T-helper 22 cell (primary cell): ENCODE data around the gene AIG1.
"Not testable (repeated sequence)": the region's sequence is repeated elsewhere in the genome, so short reads cannot be mapped to it uniquely, and the experiment has no call there.

Experiments
- DNase-seq: peaks from one replicate; pipeline ENCODE4 v3.0.0-alpha.2; 2020; ENCODE audit warnings: low read depth

The AIG1 gene

GRCh38 chr6:143165315-143165855 is 104.7 kb downstream of the AIG1 start:
- no peak for DNase-seq

GRCh38 chr6:143166247-143166695 is 105.6 kb downstream of the AIG1 start:
- no peak for DNase-seq

DNA sequence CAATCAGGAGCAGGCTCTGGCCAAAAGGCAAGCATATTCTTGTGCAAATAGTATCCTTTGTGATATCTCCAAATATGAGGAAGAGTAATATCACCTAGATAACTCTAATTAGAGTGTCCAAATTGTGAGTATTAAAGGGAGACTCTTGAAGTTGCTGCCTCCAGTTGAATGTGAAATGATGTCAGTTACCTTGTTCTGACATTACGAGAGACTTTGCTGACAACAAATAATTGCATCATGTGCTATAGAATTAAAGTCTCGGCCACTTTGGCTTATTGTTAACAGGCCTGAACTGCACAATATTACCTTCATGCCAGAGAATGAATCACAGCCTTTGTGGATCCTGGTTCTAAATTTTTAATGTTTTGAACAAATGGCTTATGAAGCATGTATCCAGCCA is 106.5 kb downstream of the AIG1 start:
- no peak for DNase-seq

- DNase-seq = not testable (repeated sequence)
These were observed 107.7 kb downstream of the AIG1 start for GRCh38 chr6:143168396-143168816.

DNA sequence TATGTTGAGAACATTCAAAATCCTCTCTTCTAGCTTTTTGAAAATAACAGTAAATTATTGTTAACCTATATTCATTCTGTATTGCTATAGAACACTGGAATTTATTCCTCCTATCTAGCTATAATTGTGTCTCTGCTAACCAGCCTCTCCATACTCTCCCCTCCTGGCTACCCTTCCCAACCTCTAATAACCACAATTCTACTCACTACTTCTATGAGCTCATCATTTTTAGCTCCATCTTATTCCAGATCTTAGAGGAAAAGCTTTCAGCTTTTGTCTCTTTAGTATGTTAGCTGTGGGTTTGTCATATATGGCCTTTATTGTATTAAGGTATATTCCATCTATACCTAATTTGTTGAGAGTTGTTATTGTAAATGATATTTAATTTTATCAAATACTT is 108.8 kb downstream of the AIG1 start:
- DNase-seq = no peak

GRCh38 chr6:143174516-143174915 is 113.8 kb downstream of the AIG1 start:
- no peak for DNase-seq

GRCh38 chr6:143174951-143175350 is 114.3 kb downstream of the AIG1 start:
- no peak for DNase-seq

DNA sequence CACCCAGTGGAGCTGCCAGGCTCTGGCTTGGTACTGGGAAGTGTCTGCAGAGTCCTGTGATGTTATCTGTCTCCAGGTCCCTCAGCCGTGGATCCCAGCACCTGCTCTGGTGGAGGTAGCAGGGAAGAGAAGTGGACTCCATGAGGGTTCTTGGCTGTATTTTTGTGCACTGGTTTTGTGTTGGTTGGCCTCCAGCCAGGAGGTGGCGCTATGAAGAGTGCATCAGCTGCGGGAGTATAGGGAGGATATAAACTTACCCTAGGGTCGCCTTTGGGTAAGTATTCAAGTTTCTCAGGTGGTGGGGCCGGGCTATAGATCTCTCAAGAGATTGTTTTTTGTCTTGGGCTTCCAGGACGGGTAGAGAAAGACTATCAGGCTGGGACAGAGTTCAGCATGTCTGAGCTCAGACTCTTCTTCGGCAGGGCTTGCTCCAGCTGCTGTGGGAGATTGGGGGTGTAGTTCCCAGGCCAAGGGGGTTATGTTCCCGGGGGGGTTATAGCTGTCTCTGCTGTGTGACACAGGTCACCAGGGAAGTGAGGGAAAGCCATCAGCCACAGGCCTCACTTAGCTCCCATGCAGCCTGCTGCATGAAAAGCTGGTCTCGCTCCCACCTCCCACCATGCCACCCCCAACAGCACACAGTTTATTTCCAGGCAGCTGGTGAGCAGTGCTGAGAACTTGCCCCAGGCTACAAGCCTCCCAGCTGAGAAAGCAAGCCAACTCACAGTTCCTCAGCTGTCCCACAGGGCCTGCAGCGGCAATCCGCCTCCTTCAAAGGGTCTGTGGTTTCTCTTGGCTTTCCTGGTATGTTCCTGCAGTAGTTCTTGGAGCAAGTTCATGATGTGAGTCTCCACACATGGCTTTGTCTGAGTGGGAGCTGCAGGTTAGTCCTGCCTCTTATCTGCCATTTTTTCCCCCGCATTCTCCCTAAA is 115.7 kb downstream of the AIG1 start:
- no peak for DNase-seq

DNA sequence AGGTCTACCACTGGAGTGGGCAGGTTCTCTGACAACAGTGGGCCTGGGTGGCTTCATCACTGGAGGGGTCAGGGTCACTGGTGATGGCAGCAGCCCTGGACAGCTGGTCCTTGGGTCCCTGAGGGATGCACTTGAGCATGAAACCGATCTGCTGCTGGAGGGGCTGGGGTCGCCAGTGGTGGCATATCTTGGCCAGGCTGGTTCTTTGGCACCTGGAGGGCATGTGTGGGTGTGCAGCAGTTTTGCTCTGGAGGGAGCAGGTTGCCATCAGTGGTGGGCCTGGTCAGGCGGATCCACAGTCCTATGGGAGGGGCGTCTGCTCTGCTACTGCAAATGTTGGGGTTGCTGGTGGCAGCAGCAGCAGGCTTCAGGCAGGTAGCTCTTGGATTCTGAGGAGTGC is 117.0 kb downstream of the AIG1 start:
- no peak for DNase-seq

GRCh38 chr6:143179096-143179495 is 118.4 kb downstream of the AIG1 start:
- DNase-seq = no peak

DNA sequence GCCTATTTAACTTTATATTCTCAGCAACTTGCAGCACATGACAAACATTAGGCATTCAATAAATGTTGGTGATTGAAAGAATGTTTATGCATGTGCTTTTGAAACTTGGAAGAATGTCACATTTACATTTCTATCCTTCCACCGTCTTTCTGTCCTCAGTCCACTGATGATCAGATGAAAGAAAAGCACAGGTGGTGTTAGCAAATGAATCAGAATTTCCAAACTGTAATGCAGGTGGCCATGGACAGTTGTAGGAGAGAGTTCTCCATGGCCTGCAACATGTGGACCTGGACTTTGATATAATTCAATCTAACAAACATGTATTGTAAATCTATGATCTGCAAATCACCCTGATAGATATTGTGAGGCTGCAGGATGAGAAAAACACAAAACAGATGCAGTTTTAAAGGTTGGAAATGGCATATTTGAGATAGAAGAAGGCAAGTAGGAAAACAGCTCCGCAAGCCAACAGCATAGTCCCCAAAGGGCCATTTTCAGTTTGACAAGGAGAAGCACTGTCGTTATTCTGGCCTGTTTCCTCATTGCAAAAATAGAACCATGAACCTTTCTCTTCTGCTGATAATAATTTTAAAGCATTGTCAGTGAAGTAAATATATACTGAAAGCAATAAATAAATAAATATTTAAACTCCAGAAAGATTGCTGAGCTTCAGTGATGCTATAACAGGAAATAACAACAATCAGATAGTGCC is 119.4 kb downstream of the AIG1 start:
- no peak for DNase-seq

DNA sequence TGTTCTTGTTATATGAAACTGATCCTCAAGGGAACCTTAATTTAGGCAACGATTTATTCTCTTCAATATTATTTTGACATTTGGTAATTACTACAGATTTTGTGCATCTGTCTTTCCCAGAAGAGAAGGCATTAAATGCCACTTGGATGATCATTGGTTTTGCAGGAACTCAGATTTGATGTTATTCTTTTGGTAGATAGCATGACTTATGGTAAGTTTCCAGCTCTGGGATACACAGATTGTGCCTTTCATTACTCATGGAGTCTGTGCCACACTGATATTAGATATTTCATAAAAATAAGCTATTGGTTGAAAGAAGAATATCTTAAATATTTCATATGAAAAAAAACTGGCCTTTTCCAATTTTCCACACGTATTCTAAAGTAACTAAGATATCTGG is 120.1 kb downstream of the AIG1 start:
- no peak for DNase-seq

DNA sequence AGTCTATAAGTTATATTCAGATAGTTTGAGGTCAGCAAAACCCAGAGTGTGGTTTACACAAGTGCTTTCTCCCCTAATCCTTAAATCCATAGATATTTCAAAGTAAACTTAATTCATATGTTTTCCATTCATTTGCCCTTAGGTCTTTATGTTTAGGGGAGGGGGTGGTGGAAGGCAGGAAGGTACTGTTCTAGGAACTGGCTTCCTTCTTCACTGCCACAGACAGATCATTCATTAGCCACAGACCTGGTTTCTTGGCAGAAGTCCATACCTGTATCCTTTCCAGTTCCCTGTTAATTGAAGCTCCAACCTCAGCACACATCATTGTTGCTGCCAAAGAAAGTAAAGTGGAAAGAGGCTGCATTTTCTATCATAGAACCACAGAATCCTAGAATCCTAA is 123.0 kb downstream of the AIG1 start:
- no peak for DNase-seq

GRCh38 chr6:143185288-143185687 is 124.6 kb downstream of the AIG1 start:
- no peak for DNase-seq

DNA sequence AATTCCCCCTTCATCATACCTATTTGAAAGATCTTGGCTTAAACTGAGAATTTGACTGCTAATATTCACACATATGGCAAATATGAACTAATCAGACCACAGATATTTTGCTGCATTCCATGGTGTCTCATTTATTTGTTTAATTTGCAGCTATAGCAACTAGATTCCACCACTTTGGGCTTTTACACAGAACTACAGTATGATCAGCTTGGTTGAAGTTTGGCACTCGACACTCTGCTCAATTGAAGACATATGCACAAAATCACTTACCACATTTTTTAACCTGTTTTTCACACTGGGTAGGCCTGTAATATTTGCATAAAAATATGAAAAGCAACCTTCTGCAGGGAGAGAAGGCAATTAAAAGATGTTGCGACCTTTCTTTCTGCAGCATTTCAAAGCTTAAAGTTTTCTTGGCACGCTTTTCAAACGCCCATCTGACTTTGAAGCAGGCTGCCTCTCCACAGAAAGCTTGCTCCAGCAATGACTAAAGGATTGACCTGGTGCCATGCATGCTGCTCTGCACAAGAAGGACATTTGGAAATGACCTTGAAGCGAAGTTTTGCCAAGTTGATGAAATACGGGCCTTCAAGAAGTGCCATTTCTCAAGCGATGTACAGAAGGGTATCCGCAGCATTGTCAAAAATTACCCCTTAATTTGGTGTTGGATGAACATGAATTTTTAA is 126.7 kb downstream of the AIG1 start:
- no peak for DNase-seq

- DNase-seq = no peak
These were observed 127.6 kb downstream of the AIG1 start for GRCh38 chr6:143188292-143188691.

- no peak for DNase-seq
These were observed 130.7 kb downstream of the AIG1 start for GRCh38 chr6:143191361-143191760.

- DNase-seq = no peak
These were observed 132.1 kb downstream of the AIG1 start for GRCh38 chr6:143192766-143193165.

- DNase-seq = no peak
These were observed 132.9 kb downstream of the AIG1 start for GRCh38 chr6:143193571-143194094.

GRCh38 chr6:143194095-143194589 is 133.5 kb downstream of the AIG1 start:
- no peak for DNase-seq

DNA sequence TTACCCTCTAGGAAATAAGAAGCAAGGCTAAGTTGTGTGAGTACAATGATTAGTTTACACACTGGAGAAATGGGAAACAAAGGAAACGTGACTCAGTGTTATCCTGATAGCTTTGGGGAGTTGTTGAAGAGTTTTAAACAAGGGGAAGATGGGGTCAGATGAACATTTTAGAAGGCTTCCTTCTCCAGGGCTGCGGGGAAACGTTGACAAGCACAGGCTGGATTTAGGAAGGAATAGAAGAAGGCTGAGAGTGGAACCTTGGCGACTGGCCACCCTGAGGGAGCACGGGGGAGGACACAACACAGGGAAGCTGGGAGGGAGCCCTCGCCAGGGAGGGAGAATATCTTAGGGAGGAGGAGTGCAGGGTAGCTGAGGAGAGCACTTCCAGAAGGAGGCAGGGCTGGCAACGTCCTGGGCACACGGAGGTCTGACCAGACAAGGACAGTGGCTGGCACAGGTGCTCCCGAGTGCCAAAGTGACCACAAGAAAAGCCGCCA is 134.7 kb downstream of the AIG1 start:
- DNase-seq = no peak
